Retina (tissue), 1 donor: ENCODE measurements around the gene VCY.
"Not testable (repeated sequence)": the region's sequence is repeated elsewhere in the genome, so short reads cannot be mapped to it uniquely, and the experiment has no call there.

ENCODE experiments used
- DNase-seq: peaks from one replicate; pipeline ENCODE4 v3.0.0-alpha.2; 2016

VCY gene

DNA sequence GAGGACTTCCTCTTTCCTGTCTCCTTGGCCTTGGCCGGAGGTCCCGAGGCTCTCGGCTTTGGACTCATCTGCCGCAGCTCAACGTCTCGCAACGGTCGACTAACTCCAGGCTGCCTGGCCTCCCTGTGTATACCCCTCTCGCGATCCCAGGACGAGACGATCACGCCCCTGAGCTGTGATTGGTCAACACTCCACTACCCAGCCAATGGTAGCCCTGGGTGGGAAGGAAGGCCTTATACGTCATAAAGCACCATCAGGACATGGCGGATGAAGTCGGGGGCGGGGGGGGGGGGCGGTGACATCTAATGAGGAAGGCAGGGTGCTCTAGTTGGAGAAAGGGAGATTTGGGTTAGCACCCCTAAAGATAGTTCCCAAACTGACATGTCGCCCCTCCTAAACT is at the start of gene VCY:
VCY (minus strand) TSS at position 101 of the 400 bp plus-strand sequence; CDS start at position 68, 33 bp downstream.
- not testable (repeated sequence) for DNase-seq

DNA sequence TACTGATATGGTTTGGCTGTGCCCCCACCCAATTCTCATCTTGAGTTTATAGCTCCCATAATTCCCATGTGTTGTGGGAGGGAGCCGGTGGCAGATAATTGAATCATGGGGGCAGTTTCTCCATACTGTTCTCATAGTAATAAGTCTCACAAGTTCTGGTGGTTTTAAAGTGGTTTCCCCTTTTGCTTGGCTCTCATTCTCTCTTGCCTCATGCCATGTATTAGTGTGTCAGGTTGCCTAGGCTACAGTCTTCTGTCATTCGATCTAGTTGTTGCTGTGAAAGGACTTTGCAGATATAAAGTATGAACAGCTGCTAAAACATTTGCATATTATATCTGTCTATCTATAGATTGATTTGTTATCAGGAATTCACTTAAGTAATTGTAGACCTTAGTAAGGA is 44.1 kb upstream of the VCY start:
- DNase-seq = not testable (repeated sequence)

DNA sequence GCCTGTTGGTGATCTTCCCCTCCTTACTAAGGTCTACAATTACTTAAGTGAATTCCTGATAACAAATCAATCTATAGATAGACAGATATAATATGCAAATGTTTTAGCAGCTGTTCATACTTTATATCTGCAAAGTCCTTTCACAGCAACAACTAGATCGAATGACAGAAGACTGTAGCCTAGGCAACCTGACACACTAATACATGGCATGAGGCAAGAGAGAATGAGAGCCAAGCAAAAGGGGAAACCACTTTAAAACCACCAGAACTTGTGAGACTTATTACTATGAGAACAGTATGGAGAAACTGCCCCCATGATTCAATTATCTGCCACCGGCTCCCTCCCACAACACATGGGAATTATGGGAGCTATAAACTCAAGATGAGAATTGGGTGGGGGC is 25.6 kb upstream of the VCY start:
- DNase-seq = not testable (repeated sequence)

DNA sequence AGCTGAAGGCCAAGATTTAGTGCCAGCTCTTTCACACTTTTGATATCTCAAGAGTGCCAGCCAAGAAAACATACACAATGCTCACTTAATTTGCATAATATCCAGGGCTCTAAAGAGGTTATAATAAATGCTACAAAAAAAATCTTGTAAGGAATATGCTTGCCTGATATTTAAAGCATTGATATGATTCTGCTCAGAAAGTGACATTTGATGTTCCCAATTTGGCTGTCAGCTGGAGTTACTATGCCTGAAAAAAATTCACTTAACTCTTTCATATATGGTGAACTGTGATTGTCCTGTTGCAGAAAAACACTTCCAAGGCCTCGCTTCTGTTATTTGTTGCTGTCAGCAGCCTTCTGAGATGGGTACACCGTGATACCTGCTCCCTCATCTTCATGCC is 43.9 kb downstream of the VCY start:
- not testable (repeated sequence) for DNase-seq
